ENCODE data around the gene SIGLEC7.

SIGLEC7 gene

DNA sequence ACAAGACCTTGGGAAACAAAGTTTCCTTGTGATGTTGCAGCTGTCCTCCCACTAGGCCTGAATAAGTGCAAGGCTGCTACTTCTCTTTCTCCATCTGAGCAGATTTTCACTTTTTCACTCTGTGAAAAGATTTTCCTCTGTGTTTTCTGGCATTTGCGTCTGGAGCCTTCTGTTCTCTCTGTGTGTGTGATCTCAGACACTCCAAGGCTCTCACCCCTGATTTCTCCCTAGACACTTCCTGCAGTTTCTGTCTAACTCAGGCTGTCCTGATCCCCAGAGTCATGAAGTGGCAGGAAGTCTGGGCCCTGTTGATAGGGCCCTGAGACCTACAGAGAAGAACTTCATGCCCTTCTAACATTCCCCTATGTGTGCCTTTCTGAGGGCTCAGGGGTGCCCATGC is 37.2 kb downstream of the SIGLEC7 start:
- no peak overlapping the region for H2BK15ac ChIP-seq (ENCODE audit: low read depth, poor library complexity, severe bottlenecking)
- H2AFZ ChIP-seq (ENCODE audit: low read depth, low read length) = no peak overlapping the region
- 25% methylated on average over 1 of the region's 1 CpG for WGBS
- H3K23ac ChIP-seq (ENCODE audit: low read length in 2 of 2) = no peak overlapping the region
- no peak overlapping the region for H3K9ac ChIP-seq (ENCODE audit: low read length)
- H3K27me3 ChIP-seq (ENCODE audit: control insufficient read depth in 1 of 2, insufficient read depth in 1 of 2, low read length in 2 of 2) = peaks cover 0 to 57% of the 10 kb centered on the region in 2 experiments
- no peak overlapping the region for H4K91ac ChIP-seq (ENCODE audit: low read length)
- H2AK5ac ChIP-seq (ENCODE audit: low read length, severe bottlenecking) = no peak overlapping the region
- H3K27ac ChIP-seq (ENCODE audit: low read length, poor library complexity, severe bottlenecking) = no peak overlapping the region
- H3K14ac ChIP-seq (ENCODE audit: low read length in 2 of 2) = no peak overlapping the region
- no peak overlapping the region for H2BK120ac ChIP-seq (ENCODE audit: low read depth, low read length)
- H3K9me3 ChIP-seq (ENCODE audit: control insufficient read depth, low read length) = no peaks in the 10 kb centered on the region
- H2BK12ac ChIP-seq (ENCODE audit: low read length in 2 of 2) = no peak overlapping the region
- no peaks in the 10 kb centered on the region for H3K79me1 ChIP-seq (replicated peaks; ENCODE audit: low read length, poor library complexity, severe bottlenecking)
- H3K36me3 ChIP-seq (ENCODE audit: control insufficient read depth in 1 of 2, insufficient read depth in 2 of 2, low read depth in 1 of 2, low read length in 2 of 2) = no peaks in the 10 kb centered on the region
- H3K4me3 ChIP-seq (ENCODE audit: insufficient read depth in 1 of 2, low read depth in 1 of 2, low read length in 2 of 2) = no peak overlapping the region
- H3K18ac ChIP-seq (ENCODE audit: low read depth in 1 of 2, low read length in 2 of 2) = no peak overlapping the region
- no peak overlapping the region for H2BK5ac ChIP-seq (ENCODE audit: low read depth, low read length, poor library complexity, severe bottlenecking)
- DNase-seq = no peak
- H3K4me2 ChIP-seq (ENCODE audit: low read length, poor library complexity, severe bottlenecking) = no peak overlapping the region
- H3K4me1 ChIP-seq (ENCODE audit: control insufficient read depth, insufficient read depth, low read depth, low read length) = no peaks in the 10 kb centered on the region
- H3K4ac ChIP-seq (ENCODE audit: low read depth in 1 of 2, low read length in 2 of 2) = no peak overlapping the region
- H4K8ac ChIP-seq (ENCODE audit: low read length) = no peak overlapping the region

DNA sequence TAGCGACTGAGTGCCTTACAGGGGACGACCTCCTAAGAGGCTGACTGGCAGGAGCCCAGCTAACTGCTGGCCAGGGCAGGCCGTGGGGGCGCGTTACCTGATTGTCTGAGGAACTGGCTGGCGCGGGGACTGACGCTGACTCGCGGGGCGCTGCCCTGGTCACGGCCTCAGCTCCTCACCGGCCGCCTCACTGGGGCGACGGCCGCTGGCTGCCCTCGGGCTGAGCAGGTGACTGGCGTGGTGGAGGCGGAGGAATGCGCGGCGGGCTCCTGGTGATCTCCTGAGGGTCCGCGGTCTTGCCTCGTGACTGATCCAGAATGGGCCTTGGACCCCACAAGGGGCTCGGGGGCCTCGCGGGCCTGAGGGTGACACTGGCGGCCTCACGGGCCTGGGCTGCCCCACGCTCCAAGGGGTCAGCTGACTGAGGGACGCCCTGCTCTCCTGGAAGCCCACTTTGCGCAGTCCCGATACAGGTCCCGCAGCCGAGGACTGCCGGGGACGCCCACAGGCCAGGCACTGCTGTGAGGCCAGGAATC is 39.3 kb downstream of the SIGLEC7 start:
- Histone ChIP-seq H2BK120ac (ENCODE audit: low read depth, low read length) (no peak overlapping the region), H3K9me3 (ENCODE audit: control insufficient read depth, low read length) (no peaks in the 10 kb centered on the region), H2BK5ac (ENCODE audit: low read depth, low read length, poor library complexity, severe bottlenecking) (no peak overlapping the region), H3K14ac (ENCODE audit: low read length in 2 of 2) (no peak overlapping the region), H2AK5ac (ENCODE audit: low read length, severe bottlenecking) (no peak overlapping the region), H2BK15ac (ENCODE audit: low read depth, poor library complexity, severe bottlenecking) (no peak overlapping the region), H3K23ac (ENCODE audit: low read length in 2 of 2) (no peak overlapping the region), H3K4me1 (ENCODE audit: control insufficient read depth, insufficient read depth, low read depth, low read length) (no peaks in the 10 kb centered on the region), H3K4me3 (ENCODE audit: insufficient read depth in 1 of 2, low read depth in 1 of 2, low read length in 2 of 2) (no peak overlapping the region), H3K4ac (ENCODE audit: low read depth in 1 of 2, low read length in 2 of 2) (no peak overlapping the region), H2BK12ac (ENCODE audit: low read length in 2 of 2) (no peak overlapping the region), H3K9ac (ENCODE audit: low read length) (no peak overlapping the region), H2AFZ (ENCODE audit: low read depth, low read length) (no peak overlapping the region), H3K18ac (ENCODE audit: low read depth in 1 of 2, low read length in 2 of 2) (no peak overlapping the region), H4K91ac (ENCODE audit: low read length) (peak overlapping the region; percentile 11), H3K27me3 (ENCODE audit: control insufficient read depth in 1 of 2, insufficient read depth in 1 of 2, low read length in 2 of 2) (peaks cover 0 to 42% of the 10 kb centered on the region in 2 experiments), H3K36me3 (ENCODE audit: control insufficient read depth in 1 of 2, insufficient read depth in 2 of 2, low read depth in 1 of 2, low read length in 2 of 2) (no peaks in the 10 kb centered on the region), H4K8ac (ENCODE audit: low read length) (no peak overlapping the region), H3K4me2 (ENCODE audit: low read length, poor library complexity, severe bottlenecking) (no peak overlapping the region), H3K27ac (ENCODE audit: low read length, poor library complexity, severe bottlenecking) (no peak overlapping the region), H3K79me1 (replicated peaks; ENCODE audit: low read length, poor library complexity, severe bottlenecking) (no peaks in the 10 kb centered on the region)
- DNase-seq = no peak
- WGBS = 90% methylated on average over 39 of the region's 39 CpGs

DNA sequence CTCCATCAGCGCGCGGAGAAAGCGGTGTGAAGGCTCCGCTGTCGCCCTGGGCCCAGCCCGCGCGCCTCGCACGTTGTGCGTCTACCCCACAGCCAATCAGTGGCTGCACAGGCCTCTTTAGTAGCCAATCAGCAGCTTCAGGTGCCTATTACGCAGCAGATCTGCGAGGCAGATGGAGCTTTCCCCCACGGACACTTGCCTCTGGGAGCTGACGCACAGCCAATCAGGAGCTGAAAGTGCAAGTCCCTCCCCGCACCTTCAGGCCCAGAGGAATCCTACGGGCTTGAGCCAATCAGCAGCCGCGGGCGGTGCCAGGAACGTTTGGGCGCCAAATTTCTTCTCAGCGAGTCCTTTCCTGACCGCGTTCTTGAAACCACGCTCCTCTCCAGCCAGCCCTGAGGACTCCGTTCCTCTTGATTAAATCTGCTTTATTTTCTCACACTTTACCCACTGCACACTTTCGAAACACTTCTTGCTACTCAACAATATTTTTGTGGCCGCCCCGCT is 39.9 kb downstream of the SIGLEC7 start:
- Histone ChIP-seq H3K4me3 (ENCODE audit: insufficient read depth in 1 of 2, low read depth in 1 of 2, low read length in 2 of 2) (no peak overlapping the region), H3K18ac (ENCODE audit: low read depth in 1 of 2, low read length in 2 of 2) (no peak overlapping the region), H3K4me2 (ENCODE audit: low read length, poor library complexity, severe bottlenecking) (no peak overlapping the region), H3K4me1 (ENCODE audit: control insufficient read depth, insufficient read depth, low read depth, low read length) (no peaks in the 10 kb centered on the region), H2AFZ (ENCODE audit: low read depth, low read length) (no peak overlapping the region), H3K14ac (ENCODE audit: low read length in 2 of 2) (no peak overlapping the region), H2BK120ac (ENCODE audit: low read depth, low read length) (no peak overlapping the region), H4K91ac (ENCODE audit: low read length) (no peak overlapping the region), H4K8ac (ENCODE audit: low read length) (no peak overlapping the region), H3K9ac (ENCODE audit: low read length) (no peak overlapping the region), H2AK5ac (ENCODE audit: low read length, severe bottlenecking) (no peak overlapping the region), H3K27ac (ENCODE audit: low read length, poor library complexity, severe bottlenecking) (no peak overlapping the region), H3K36me3 (ENCODE audit: control insufficient read depth in 1 of 2, insufficient read depth in 2 of 2, low read depth in 1 of 2, low read length in 2 of 2) (no peaks in the 10 kb centered on the region), H3K4ac (ENCODE audit: low read depth in 1 of 2, low read length in 2 of 2) (no peak overlapping the region), H3K9me3 (ENCODE audit: control insufficient read depth, low read length) (no peaks in the 10 kb centered on the region), H3K79me1 (replicated peaks; ENCODE audit: low read length, poor library complexity, severe bottlenecking) (no peaks in the 10 kb centered on the region), H2BK15ac (ENCODE audit: low read depth, poor library complexity, severe bottlenecking) (no peak overlapping the region), H2BK5ac (ENCODE audit: low read depth, low read length, poor library complexity, severe bottlenecking) (no peak overlapping the region), H3K23ac (ENCODE audit: low read length in 2 of 2) (no peak overlapping the region), H3K27me3 (ENCODE audit: control insufficient read depth in 1 of 2, insufficient read depth in 1 of 2, low read length in 2 of 2) (peaks cover 0 to 37% of the 10 kb centered on the region in 2 experiments), H2BK12ac (ENCODE audit: low read length in 2 of 2) (no peak overlapping the region)
- no peak for DNase-seq
- 61% methylated on average over 29 of the region's 31 CpGs for WGBS

DNA sequence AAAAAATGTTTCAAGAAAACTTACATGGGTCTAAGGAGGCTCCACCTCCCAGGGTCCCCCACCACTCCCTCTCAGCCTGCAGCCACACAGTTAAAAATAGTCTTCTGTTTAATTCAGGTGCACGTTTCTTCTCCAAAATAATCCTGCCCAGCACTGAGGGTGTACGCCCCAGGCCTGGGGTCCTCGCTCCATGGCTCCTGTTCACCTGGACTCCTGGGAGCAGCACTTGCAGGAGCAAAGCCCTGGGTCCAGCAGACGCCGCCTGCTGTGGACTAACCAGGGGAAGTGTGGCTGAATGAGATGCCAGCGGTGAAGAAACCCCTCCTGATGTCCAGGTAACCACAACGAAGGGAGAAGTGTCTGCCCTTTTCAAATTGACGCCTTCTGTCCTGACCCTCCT is 41.5 kb downstream of the SIGLEC7 start:
- H2BK15ac ChIP-seq (ENCODE audit: low read depth, poor library complexity, severe bottlenecking) = no peak overlapping the region

More for the DNA sequence above, 41.5 kb downstream of the SIGLEC7 start:
- Histone ChIP-seq H2AK5ac (ENCODE audit: low read length, severe bottlenecking) (no peak overlapping the region), H2BK12ac (ENCODE audit: low read length in 2 of 2) (no peak overlapping the region), H2BK120ac (ENCODE audit: low read depth, low read length) (no peak overlapping the region), H3K27ac (ENCODE audit: low read length, poor library complexity, severe bottlenecking) (no peak overlapping the region), H4K8ac (ENCODE audit: low read length) (no peak overlapping the region), H3K14ac (ENCODE audit: low read length in 2 of 2) (no peak overlapping the region), H3K4me2 (ENCODE audit: low read length, poor library complexity, severe bottlenecking) (no peak overlapping the region), H3K79me1 (replicated peaks; ENCODE audit: low read length, poor library complexity, severe bottlenecking) (no peaks in the 10 kb centered on the region), H3K4ac (ENCODE audit: low read depth in 1 of 2, low read length in 2 of 2) (no peak overlapping the region), H4K91ac (ENCODE audit: low read length) (no peak overlapping the region), H3K27me3 (ENCODE audit: control insufficient read depth in 1 of 2, insufficient read depth in 1 of 2, low read length in 2 of 2) (peaks cover 0 to 22% of the 10 kb centered on the region in 2 experiments), H3K9me3 (ENCODE audit: control insufficient read depth, low read length) (no peaks in the 10 kb centered on the region), H3K18ac (ENCODE audit: low read depth in 1 of 2, low read length in 2 of 2) (no peak overlapping the region), H3K4me3 (ENCODE audit: insufficient read depth in 1 of 2, low read depth in 1 of 2, low read length in 2 of 2) (no peak overlapping the region), H3K23ac (ENCODE audit: low read length in 2 of 2) (no peak overlapping the region), H3K4me1 (ENCODE audit: control insufficient read depth, insufficient read depth, low read depth, low read length) (no peaks in the 10 kb centered on the region), H2BK5ac (ENCODE audit: low read depth, low read length, poor library complexity, severe bottlenecking) (no peak overlapping the region), H3K9ac (ENCODE audit: low read length) (no peak overlapping the region), H2AFZ (ENCODE audit: low read depth, low read length) (no peak overlapping the region), H3K36me3 (ENCODE audit: control insufficient read depth in 1 of 2, insufficient read depth in 2 of 2, low read depth in 1 of 2, low read length in 2 of 2) (no peaks in the 10 kb centered on the region)
- DNase-seq = no peak
- WGBS = 71% methylated on average over 8 of the region's 8 CpGs
